ENCODE measurements around the gene PCBP3.
A peak's percentile ranks its signal among the peaks of the same experiment; 100 is the strongest.
"Not testable (repeated sequence)": the region's sequence is repeated elsewhere in the genome, so short reads cannot be mapped to it uniquely, and the experiment has no call there.

Gene PCBP3

DNA sequence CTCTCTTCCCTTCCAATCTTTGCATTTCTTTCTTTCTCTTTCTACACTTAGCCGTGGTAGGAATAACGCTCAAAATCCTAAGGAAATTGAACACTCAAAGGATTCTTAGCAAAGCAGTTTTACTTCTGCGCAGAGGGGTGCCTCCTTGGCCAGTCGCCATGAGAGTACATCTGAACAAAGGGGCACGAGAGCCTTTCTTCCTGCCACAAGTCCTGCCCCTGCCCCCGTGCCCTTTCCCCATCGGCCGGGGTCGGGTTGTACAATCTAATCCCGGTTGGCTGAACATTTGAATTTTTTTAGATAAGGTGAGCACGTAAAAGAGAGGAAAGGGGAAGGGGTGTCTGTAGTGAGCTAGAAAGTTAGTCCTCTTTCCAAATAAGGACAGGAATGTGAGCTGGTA is 309.4 kb downstream of the PCBP3 start:
- DNase-seq = no peak

DNA sequence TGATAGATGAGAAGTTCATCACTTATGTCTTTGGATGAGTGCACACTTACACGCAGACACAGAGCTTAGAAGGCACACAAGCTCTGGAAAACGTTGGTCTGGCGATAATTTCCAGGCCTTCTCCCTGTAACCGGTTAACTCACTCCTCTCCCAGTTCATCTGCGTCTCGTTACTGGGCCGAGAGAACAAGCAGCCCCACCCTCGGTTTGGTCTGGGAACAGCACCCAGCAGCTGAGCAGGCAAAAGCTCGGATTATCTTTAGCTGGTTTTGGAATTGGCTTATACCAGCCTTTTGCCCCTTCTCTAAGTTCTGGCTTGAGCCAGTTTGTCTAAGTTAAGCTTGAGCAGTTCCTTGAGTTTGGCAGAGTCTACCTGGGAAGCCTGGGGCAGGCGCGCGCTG is 310.7 kb downstream of the PCBP3 start:
- DNase-seq = peak; percentile 63

- DNase-seq = no peak
Observed at GRCh38 chr21:45954921-45955320, 311.4 kb downstream of the PCBP3 start.

DNA sequence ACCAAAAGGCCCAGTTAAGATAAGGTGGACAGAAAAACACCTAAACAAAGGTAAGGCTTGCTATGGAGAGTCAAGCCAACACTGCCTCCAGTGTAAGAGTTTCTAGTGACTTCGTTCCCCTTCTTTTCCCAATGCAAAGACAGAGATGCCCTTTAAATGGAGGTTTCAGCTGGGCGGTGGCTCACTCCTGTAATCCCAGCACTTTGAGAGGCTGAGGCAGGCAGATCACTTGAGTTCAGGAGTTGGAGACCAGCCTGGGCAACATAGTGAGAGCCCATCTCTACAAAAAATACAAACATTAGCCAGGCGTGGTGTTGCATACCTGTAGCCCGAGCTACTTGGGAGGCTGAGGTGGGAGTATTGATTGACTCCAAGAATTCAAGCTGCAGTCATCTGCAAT is 314.0 kb downstream of the PCBP3 start:
- DNase-seq = no peak

GRCh38 chr21:45957981-45958600 is 314.6 kb downstream of the PCBP3 start:
- peak; percentile 78 for DNase-seq

- DNase-seq = no peak
Observed at GRCh38 chr21:45959182-45959581, 315.7 kb downstream of the PCBP3 start.

GRCh38 chr21:45959779-45960390 is 316.4 kb downstream of the PCBP3 start:
- no peak for DNase-seq

- DNase-seq = not testable (repeated sequence)
Observed at GRCh38 chr21:45961408-45961807, 317.9 kb downstream of the PCBP3 start.

DNA sequence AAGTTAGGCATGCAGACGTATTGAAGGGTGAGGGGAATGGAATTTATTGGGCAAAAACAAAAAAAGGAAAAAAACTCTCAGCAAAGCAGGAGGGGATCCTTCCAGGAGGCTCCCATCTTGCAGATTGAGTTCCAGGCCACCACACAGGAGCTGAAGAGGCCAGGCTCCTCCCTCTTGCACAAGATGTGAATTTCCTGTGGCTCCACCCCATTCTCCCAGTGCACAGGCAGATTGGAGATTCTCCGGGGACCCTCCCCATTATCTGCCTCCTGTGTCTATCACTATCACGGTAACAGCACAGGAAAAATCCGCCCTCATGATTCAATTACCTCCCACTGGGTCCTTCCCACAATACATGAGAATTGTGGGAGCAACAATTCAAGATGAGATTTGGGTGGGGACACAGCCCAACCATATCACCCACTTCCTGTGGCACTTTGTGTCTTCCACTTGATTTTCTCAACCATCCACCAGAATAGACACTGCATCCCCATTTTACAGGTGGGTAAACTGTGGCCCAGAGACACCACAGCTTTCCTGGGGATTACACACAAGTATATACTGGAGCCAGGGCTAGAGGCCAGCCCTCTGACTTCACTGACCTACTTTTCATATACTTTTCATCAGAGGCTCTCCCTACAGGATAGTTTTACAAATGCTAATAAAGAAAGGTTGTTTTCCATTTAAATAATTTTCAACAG is 319.2 kb downstream of the PCBP3 start:
- DNase-seq = no peak

GRCh38 chr21:45963232-45963570 is 319.7 kb downstream of the PCBP3 start:
- peak; percentile 46 for DNase-seq

- DNase-seq = no peak
Observed at GRCh38 chr21:45964649-45965048, 321.1 kb downstream of the PCBP3 start.

DNA sequence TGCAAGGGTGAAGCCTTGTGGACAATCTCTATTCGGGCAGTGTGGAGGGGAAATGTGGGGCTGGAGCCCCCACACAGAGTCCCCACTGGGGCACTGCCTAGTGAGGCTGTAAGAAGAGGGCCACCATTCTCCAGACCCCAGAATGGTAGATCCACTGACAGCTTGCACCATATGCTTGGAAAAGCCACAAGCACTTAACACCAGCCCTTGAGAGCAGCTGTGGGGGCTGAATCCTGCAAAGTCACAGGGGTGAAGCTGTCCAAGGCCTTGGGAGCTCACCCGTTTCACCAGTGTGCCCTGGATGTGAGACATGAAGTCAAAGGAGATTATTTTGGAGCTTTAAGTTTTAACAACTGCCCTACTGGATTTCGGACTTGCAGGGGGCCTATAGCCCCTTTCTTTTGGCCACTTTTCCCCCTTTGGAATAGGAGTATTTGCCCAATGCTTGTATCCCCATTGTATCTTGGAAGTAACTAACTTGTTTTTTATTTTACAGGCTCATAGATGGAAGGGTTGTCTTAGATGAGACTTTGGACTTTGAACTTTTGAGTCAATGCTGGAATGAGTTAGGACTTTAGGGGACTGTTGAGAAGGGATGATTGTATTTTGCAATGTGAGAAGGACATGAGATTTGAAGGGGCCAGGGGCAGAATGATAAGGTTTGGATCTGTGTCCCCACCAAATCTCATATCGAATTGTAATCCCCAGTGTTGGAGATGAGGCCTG is 321.7 kb downstream of the PCBP3 start:
- DNase-seq = no peak

DNA sequence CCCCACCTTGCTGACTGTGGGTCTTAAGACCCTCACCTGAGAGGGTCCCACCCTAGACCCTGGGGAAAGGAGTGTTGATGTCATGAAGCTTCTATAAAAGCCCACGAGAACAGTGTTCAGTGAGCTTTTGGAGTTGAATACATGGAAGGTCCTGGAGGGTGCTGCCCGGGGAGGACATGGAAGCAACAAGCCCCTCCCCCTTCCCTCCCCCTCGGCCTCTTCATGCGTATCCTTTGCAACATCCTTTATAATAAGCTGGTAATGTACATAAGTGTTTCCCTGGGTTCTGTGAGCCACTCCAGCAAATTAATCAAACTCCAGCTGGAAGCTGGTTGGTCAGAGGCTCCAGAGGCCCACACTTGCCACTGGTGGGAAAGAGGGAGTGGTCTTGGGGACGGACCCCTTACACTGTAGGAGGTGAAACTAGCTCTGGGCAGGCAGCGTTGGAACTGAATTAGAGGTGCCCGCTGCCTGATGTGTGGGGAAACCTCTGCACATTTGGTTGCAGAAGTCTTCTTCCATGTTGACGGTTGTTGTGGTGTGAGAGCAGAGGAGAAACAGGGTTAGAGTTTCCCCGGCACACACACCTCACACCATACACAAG is 323.4 kb downstream of the PCBP3 start:
- no peak for DNase-seq

- no peak for DNase-seq
Observed at GRCh38 chr21:45969921-45970673, 326.6 kb downstream of the PCBP3 start.

DNA sequence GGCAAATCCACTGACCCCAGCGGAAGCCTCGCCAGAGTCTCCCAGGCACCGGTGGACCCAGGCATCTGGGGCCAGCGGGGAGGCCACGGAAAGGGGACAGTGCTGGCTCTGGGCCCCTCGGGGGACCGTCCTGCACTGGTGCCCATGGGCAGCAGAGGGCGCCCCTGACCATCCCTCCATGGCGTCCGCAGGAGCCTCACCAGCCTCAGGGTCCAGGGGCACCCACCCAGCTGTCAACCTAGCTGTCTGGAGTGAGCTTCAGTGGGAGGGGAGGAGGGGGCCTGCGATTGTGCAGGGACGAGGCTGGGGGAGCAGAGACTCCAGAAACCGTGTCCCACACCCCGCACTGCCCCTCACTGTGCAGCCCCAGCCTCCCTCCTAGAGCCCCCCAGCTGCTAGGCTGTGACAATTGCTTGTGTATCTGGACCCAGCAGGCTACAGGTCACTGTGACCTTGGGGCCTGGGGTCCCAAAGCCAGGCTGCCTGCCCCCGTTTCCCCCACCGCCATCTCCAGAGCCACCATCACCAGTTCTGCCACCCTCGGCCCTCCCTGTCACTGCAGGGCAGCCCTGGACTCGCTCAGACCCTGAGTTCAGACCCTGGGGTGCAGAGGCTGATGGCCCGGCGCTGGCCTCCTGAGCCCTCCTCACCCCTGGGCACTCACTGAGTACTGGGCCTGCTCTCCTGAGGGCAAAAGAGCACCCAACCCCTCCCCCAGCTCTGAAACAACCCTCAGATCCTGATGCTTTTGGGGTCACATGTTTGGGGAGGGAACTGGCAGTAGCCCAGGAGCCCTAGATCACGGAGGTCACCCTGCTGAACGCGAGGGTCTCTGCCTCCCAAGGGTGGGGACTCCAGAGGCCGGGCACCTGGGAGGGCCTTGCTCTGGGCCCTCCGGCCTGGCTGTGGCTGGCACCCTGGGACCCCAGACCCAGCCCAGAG is 327.4 kb downstream of the PCBP3 start:
- DNase-seq = peak; percentile 64

- DNase-seq = peak; percentile 91
Observed at GRCh38 chr21:45971616-45972352, 328.3 kb downstream of the PCBP3 start.

DNA sequence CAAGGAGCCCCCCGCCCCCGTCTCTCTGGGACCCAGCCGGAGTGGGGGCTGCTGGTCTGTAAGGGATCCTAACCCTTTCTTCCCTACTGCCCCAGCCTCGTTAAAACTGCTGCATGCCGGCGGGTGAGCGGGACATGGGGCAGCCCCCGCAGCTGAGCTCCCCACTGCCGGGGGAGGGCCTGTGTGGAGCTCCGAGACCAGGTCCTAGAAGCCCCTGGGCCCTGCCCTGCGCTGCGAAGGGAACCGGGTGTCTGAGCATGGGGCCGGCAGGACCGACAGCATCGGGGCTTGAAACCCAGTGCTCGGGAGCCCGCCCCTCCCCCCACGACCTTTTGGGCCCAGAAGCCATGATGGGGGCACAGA is 328.8 kb downstream of the PCBP3 start:
- DNase-seq = peak; percentile 57

- DNase-seq = peak; percentile 96
Observed at GRCh38 chr21:45972716-45973474, 329.4 kb downstream of the PCBP3 start.

DNA sequence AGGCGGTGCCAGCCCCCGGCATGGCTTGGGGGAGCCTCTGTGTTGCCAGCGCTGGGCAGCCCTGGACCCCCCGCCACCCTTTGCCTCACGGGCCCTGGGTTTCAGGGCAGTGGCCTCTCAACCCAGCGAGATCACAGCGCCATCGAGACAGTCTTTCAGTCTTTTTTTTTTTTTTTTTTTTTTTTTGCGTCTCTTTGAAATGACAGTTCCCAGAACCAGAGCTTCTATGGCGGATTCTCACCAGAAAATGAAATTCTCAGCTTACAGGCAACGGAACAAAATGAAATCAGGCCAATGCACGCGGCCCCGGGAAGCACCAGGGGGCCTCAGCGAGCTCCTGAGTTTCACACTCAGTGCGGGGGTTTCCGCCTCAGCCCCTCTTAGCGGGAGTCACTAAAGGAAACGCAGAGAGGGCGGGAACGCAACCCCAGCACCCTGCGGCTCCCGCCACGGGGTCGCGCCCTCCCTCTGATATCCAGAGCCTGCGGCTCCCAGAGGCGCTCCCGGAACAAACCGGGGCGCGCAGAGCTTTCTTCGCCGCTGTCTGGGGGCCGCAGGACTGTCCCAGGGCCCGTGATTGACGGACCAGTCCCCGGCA is 330.0 kb downstream of the PCBP3 start:
- peak; percentile 92 for DNase-seq
